Stimulated activated CD4-positive, alpha-beta T cell treated with anti-CD3 and anti-CD28 coated beads, Interleukin-12 subunit alpha, Interleukin-12 subunit beta, amount 100 ng/mL, for 48 hours (primary cell): Measurements from ENCODE around the gene MARCHF9.

Source experiments
- DNase-seq, 3 donors: peaks; one replicate each; pipeline ENCODE4 v3.0.0-alpha.2; 2020; ENCODE audit warnings: low read depth in 2 of 3, low spot score in 1 of 3

MARCHF9 gene

GRCh38 chr12:57737467-57738460 lies 17.1 kb upstream of the MARCHF9 start:
- no peak for DNase-seq

- no peak for DNase-seq
Observed at GRCh38 chr12:57738661-57739237, 16.2 kb upstream of the MARCHF9 start, which contains the start of gene AGAP2. AGAP2 (minus strand) TSS chr12:57738742; CDS start chr12:57738246, 496 bp downstream.

- no peak for DNase-seq
Observed at GRCh38 chr12:57739387-57739786, 15.5 kb upstream of the MARCHF9 start.

DNA sequence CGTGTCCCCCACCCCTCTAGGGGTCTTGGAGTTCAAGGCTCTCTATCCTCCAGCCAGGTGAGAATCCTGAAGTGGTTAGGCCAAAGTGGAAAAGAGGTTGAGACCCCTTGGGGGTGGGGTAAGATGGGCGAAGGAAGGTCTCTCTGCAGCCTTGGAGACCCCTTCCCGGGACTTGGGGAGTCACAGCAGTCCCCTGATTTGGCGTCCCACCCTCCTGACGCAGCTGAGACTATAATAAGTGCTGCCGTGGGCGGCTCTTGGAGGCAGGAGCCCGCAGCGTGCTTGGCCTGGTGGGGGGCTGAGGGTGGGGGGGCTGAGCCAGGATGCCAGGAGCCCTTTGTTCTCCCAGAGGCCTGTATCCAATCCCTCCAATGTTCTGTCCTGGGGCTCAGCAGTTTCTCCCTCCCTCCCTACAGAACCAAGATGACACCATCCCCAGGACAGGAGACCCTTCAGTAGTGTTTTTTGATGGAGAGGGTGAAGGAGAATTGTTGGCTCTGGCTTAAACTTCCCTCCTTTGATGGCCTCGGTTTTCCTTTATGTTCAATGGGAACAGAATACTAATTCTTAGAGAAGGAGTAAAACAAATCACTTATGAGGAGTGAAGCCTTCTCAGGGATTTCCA lies 14.9 kb upstream of the MARCHF9 start:
- DNase-seq: no peak

GRCh38 chr12:57740656-57741412 lies 14.1 kb upstream of the MARCHF9 start:
- DNase-seq: peak; percentile 53 to 67 (median 54)

GRCh38 chr12:57741413-57741789 lies 13.5 kb upstream of the MARCHF9 start:
- DNase-seq: no peak

- peak; percentile 63 to 72 (median 63) for DNase-seq
Observed at GRCh38 chr12:57741844-57742738, 12.8 kb upstream of the MARCHF9 start.

- no peak for DNase-seq
Observed at GRCh38 chr12:57743769-57744168, 11.1 kb upstream of the MARCHF9 start.

GRCh38 chr12:57744194-57744776 lies 10.6 kb upstream of the MARCHF9 start:
- DNase-seq: peak; percentile 65 to 85 (median 70)

- peak; percentile 92 to 93 (median 92) for DNase-seq
Observed at GRCh38 chr12:57744777-57745484, 10.0 kb upstream of the MARCHF9 start, which contains the start of gene TSPAN31. TSPAN31 (plus strand) TSS chr12:57745039; CDS start chr12:57745155, 116 bp downstream.

GRCh38 chr12:57745485-57745881 lies 9.4 kb upstream of the MARCHF9 start:
- DNase-seq: no peak

GRCh38 chr12:57746025-57746424 lies 8.9 kb upstream of the MARCHF9 start:
- no peak for DNase-seq

DNA sequence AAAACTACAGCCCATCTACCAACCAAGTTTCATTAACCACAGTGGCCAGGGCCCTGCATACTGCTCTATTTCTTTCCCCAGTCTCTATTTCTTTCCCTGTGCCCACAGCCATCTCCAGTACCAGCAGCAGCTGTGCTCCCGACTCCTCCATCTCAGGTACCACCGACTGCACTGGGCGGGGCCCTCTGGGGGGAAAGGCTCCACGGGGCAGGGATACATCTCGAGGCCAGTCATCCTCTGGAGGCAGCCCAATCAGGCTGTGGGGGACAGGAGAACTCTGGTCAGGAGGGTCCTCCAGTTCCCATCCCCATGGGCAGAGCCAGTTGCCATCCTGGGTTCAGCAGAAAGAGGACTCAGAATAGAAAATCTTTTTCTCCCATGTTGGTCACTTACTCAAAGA lies 5.8 kb upstream of the MARCHF9 start:
- DNase-seq: no peak

DNA sequence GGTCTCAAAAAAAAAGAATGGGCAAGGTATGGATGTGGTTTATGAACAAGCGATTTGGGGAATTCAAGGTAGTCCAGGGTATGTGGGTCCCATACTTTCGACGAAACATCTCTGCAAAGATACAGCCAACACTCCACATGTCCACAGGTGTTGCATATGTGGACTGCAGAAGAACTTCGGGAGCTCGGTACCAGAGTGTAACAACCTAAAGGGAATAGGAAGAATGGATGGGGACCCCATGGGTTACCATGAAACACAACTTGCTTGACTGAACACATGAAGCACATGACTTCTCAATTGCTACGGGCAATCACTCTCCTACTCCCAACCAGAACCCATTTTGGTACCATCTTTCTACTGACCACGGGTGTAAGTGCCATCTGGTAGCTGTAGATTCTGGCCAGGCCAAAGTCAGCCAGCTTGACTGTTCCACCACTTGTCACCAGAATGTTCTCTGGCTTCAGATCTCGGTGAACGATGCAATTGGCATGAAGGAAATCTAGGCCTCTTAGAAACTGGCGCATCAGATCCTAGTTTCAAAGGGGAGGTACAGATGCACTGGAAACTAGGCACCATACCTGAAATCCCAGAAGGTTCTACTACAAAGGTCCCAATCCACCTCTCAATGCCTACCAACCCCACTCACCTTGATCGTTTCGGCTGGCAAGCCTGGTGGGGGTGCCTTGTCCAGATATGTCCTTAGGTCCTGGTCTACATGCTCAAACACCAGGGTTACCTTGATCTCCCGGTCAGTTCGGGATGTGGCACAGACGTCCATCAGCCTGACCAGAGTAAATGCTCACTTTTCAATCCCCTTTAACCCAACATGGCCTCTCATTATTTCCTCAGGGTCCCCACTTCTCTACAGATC lies 4.1 kb upstream of the MARCHF9 start:
- DNase-seq: no peak

GRCh38 chr12:57751432-57751787 lies 3.5 kb upstream of the MARCHF9 start:
- DNase-seq: no peak

DNA sequence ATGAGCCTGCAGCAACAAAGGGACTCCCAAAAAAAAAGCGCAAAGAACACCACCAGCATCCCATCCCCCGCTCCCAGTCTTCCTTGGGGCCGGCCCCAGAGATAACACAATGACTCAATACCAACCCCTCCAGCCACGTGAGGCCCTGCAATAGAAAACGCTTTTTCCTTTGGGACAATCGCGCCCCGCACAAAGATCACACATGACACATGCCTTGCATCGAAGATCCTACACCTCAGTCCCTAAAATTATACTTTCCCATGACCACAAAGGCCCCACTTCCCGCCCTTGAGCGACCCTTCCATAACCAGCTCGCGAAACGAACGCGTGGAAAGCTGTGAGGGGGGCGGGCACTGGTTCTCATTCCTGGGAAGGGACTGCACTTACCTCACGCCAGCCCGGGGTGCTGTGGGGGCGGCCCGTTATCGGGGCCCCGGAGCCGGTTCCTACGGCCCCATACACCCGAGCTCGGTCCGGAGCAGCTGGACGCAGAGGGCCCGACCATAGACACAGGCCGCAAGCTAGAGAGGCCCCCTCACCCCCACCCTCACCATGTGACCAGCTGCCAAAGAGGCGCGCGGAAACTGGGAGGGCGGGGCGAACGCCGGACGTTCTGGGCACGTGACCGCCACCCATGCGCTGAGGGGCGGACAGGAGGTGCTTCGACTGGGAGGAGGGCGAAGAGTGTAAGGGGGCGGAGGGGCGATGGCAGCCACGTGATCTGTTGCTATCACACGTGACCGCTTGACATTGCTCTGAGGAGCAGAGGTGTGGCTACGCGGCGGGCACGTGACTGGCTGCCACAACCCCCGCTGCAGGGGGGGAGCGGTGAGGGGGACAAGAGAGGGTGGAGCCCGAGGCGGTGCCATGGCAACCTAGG lies 2.9 kb upstream of the MARCHF9 start, which contains the start of gene CDK4:
CDK4 (minus strand) TSS at position 523 of the 880 bp plus-strand sequence. CDS start 593 bp downstream, outside the sequence.
- peak; percentile 94 to 99 (median 99) for DNase-seq

DNA sequence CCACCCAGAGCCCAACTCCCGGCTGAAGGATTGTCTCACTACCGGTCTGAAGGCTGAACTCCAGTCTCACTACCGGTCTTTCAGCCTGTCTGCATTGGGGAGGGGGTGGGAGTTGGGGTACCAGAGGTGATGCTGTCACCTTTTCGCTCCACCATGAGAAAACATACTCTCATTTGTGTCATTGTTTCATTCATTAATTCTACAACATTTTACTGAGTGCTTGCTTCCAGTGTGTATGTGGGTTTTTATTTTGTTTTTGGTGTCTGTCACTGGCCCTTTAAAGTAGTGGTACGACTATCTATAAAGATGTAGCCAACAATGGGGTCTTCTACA lies 2.3 kb upstream of the MARCHF9 start:
- no peak for DNase-seq
